PFSK-1 (cell line): ENCODE results near the gene PIM3.

Source experiments
- FOXP2 ChIP-seq: optimal IDR thresholded peaks from 2 replicates; pipeline ENCODE3; 2011; ENCODE audit warnings: borderline replicate concordance, control low read depth, inconsistent platforms; ENCODE audit not compliant: insufficient read depth; ENCODE audit errors: extremely low read length, extremely low read depth
- POLR2AphosphoS5 ChIP-seq: IDR thresholded peaks from 2 replicates; pipeline ENCODE4 v1.6.1; 2012; ENCODE audit warnings: low read depth, mild to moderate bottlenecking, control low read depth, low read length, moderate library complexity
- REST ChIP-seq, 2 experiments: IDR thresholded peaks; 2 replicates each; pipeline versions ENCODE4 v1.6.1 to v1.8.0; 2011 to 2012; ENCODE audit warnings: low read depth in 2 of 2, low read length in 2 of 2, control low read depth in 1 of 2, inconsistent platforms in 1 of 2, mild to moderate bottlenecking in 1 of 2, moderate library complexity in 1 of 2; ENCODE audit not compliant: insufficient read depth in 1 of 2
- SIN3A ChIP-seq: IDR thresholded peaks from 2 replicates; pipeline ENCODE4 v1.6.1; 2012; ENCODE audit warnings: mild to moderate bottlenecking, low read length, moderate library complexity, borderline replicate concordance; ENCODE audit not compliant: insufficient read depth
- TAF1 ChIP-seq: IDR thresholded peaks from 2 replicates; pipeline ENCODE4 v1.6.1; 2012; ENCODE audit warnings: low read length, control low read depth, borderline replicate concordance; ENCODE audit not compliant: insufficient read depth

PIM3 gene

GRCh38 chr22:49996518-49997250, 36.1 kb downstream of the PIM3 start:
- TF ChIP-seq POLR2AphosphoS5 (no peak), SIN3A (no peak), TAF1 (no peak), REST (IDR thresholded peaks at IDR 0.05; ENCODE audit: insufficient read depth in 1 of 2, low read depth in 2 of 2, low read length in 2 of 2) (no peak), FOXP2 (no peak)

GRCh38 chr22:49997251-49997599, 36.7 kb downstream of the PIM3 start:
- TF ChIP-seq TAF1 (no peak), FOXP2 (no peak), POLR2AphosphoS5 (no peak), SIN3A (no peak), REST (IDR thresholded peaks at IDR 0.05; ENCODE audit: insufficient read depth in 1 of 2, low read depth in 2 of 2, low read length in 2 of 2) (no peak)

- TF ChIP-seq REST (IDR thresholded peaks at IDR 0.05; ENCODE audit: insufficient read depth in 1 of 2, low read depth in 2 of 2, low read length in 2 of 2) (no peak), TAF1 (no peak), POLR2AphosphoS5 (no peak), SIN3A (no peak), FOXP2 (no peak)
These were observed 37.6 kb downstream of the PIM3 start for GRCh38 chr22:49997932-49998717.

GRCh38 chr22:49998718-49999062, 38.1 kb downstream of the PIM3 start:
- no peak for TF ChIP-seq FOXP2
- TF ChIP-seq TAF1: no peak
- no peak for TF ChIP-seq REST (IDR thresholded peaks at IDR 0.05; ENCODE audit: insufficient read depth in 1 of 2, low read depth in 2 of 2, low read length in 2 of 2)
- no peak for TF ChIP-seq POLR2AphosphoS5
- no peak for TF ChIP-seq SIN3A
